Gastrocnemius medialis (tissue), 4 donors: ENCODE measurements around the gene ARID4A. TPM values are rescaled to one million over a fixed set of nuclear protein-coding genes. Genes with fewer than 3 reads are reported as not detected.

Experiments
- ATAC-seq, 2 donors: fragments of 150-250 bp; one replicate each; pipeline ENCODE4 v1.9.1; 2016
- DNase-seq, 2 donors: peaks; one replicate each; pipeline ENCODE4 v3.0.0-alpha.2; 2019
- H3K27ac ChIP-seq, 4 donors: fragments of 200-600 bp; sonication (generic); 1 replicate in 1 of 4; 2 replicates in 3 of 4; pipeline ENCODE4 v1.5.1; 2016 to 2018; ENCODE audit warnings: mild to moderate bottlenecking in 2 of 4, moderate library complexity in 1 of 4
- H3K27me3 ChIP-seq, 3 donors: fragments of 200-600 bp; sonication (generic) in 2 of 3; 1 replicate in 1 of 3; 2 replicates in 2 of 3; pipeline versions ENCODE4 v1.5.1 to v1.6.0; 2016 to 2019; ENCODE audit warnings: mild to moderate bottlenecking in 1 of 3, moderate library complexity in 1 of 3
- H3K36me3 ChIP-seq, 2 donors: fragments of 200-600 bp; sonication (generic) in 1 of 2; one replicate each; pipeline ENCODE4 v1.5.1; 2017 to 2018
- H3K4me1 ChIP-seq, 2 donors: fragments of 200-600 bp; sonication (generic) in 1 of 2; one replicate each; pipeline ENCODE4 v1.5.1; 2016 to 2017; ENCODE audit warnings: mild to moderate bottlenecking in 2 of 2
- H3K4me3 ChIP-seq, 4 donors: fragments of 200-600 bp; sonication (generic) in 3 of 4; 1 replicate in 1 of 4; 2 replicates in 3 of 4; pipeline ENCODE4 v1.5.1; 2016 to 2019; ENCODE audit warnings: mild to moderate bottlenecking in 2 of 4
- H3K9me3 ChIP-seq, 3 donors: fragments of 200-600 bp; sonication (generic) in 2 of 3; 1 replicate in 1 of 3; 2 replicates in 2 of 3; pipeline ENCODE4 v1.5.1; 2016 to 2019
- POLR2A ChIP-seq, 2 donors: fragments of 450-650 bp; IDR thresholded peaks; one replicate each; pipeline ENCODE4 v1.6.1; 2017; ENCODE audit warnings: antibody characterized with exemption in 2 of 2, mild to moderate bottlenecking in 2 of 2, moderate library complexity in 2 of 2
- in situ Hi-C, 4 donors: fragments of 200-750 bp; cut with MboI; loops; one replicate each; pipeline versions ENCODE4 v1.15.0 to v1.8.0; 2017; ENCODE audit warnings: low sequenced_read_pairs in 4 of 4
- intact Hi-C: fragments of 100-400 bp; cut with DNase I; formaldehyde crosslinking; loops from one replicate; pipeline ENCODE4 v1.15.1; 2023; ENCODE audit warnings: low total_unique reads
- total RNA-seq, 4 donors: library from RNA; depleted of rRNA; stranded (reverse); fragments of >200 nt; gene quantifications; one replicate each; pipeline versions ENCODE4 v1.1.0 to v1.2.3, GENCODE V29; 2016
- TF ChIP-seq, protein P1 (sequence below), 5 experiments: fragments of 450-650 bp in 3 of 5; fragments of 200-600 bp in 2 of 5; sonication (generic) in 2 of 5; IDR thresholded peaks in 4 of 5; conservative IDR thresholded peaks in 1 of 5; 1 replicate in 4 of 5; 2 replicates in 1 of 5; pipeline ENCODE4 v1.5.1; 2016 to 2019; ENCODE audit warnings: antibody characterized with exemption in 5 of 5, mild to moderate bottlenecking in 3 of 5, moderate library complexity in 3 of 5

Gene ARID4A
- total RNA-seq, 4 donors from 2014 or later, result 6.6 to 10.5 (median 7.1) TPM

DNA sequence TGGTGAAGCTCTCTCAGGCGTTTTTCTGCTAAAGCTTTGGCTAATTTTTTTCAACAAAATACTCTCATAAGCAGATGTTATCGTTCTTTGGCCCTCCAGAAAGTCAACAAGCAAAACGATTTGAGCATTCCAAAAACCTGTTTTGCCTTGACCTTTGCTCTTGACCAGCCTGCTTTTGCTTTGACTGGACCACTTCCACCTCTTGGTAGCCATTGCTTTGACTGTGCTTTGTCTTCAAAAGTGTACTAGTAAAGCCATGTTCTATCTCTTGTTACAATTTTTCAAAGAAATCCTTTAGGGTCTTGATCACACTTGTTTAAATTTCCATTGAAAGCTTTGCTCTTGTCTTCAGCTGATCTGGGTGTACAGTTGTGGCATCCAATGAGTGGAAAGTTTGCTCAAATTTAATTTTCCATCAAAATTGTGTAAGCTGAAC, 10.7 kb upstream of the ARID4A start:
- intact Hi-C loops, result no loop called here
- peaks cover 0 to 73% of the 10 kb centered on the region in 2 donors for H3K36me3 ChIP-seq
- no peaks in the 10 kb centered on the region for H3K27me3 ChIP-seq
- no peak for TF ChIP-seq POLR2A (IDR thresholded peaks at IDR 0.05)
- TF ChIP-seq, protein P1, sequence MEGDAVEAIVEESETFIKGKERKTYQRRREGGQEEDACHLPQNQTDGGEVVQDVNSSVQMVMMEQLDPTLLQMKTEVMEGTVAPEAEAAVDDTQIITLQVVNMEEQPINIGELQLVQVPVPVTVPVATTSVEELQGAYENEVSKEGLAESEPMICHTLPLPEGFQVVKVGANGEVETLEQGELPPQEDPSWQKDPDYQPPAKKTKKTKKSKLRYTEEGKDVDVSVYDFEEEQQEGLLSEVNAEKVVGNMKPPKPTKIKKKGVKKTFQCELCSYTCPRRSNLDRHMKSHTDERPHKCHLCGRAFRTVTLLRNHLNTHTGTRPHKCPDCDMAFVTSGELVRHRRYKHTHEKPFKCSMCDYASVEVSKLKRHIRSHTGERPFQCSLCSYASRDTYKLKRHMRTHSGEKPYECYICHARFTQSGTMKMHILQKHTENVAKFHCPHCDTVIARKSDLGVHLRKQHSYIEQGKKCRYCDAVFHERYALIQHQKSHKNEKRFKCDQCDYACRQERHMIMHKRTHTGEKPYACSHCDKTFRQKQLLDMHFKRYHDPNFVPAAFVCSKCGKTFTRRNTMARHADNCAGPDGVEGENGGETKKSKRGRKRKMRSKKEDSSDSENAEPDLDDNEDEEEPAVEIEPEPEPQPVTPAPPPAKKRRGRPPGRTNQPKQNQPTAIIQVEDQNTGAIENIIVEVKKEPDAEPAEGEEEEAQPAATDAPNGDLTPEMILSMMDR (IDR thresholded peaks at IDR 0.05 in 4 of 5, conservative IDR thresholded peaks at IDR 0.05 in 1 of 5), result no peak
- DNase-seq (no peak), ATAC-seq (no peak)
- no peaks in the 10 kb centered on the region for H3K9me3 ChIP-seq
- no peak overlapping the region for H3K4me3 ChIP-seq
- H3K4me1 ChIP-seq, result peaks cover 21 to 30% of the 10 kb centered on the region in 2 donors
- no peak overlapping the region for H3K27ac ChIP-seq
- in situ Hi-C loops, result no loop called here

DNA sequence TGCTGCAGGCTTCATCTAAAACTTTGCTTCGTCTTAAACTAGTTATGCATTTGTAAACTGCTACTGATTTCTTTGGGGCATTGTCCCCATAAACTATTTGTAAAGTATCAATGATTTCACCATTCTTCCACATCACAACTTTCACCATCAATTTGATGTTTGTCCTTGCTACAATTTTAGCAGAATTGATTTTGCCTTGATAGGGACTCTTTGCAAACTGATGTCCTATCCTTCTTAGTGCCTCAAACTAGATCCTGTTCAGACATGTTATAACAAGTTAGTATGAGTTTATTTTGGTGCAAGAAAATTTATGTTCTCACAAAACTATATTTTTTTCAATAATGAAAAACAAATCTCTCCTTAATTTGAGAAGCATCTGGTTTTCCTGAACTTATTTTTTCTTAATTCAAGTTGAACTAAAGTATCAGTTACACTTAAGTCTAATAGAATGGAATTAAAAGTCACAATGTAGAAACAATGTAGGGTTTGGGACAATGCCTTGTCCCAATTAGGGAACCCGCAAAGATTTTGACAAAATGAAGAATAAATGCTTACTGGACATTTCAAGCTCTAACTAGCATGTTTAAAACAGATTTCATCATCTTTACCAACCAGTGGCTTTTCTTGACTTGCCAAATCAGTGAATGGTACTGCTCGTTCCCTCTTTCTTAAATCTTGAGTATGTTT, 10.1 kb upstream of the ARID4A start:
- intact Hi-C loops (no loop called here), in situ Hi-C loops (no loop called here)
- no peak overlapping the region for H3K4me3 ChIP-seq
- H3K9me3 ChIP-seq, result no peaks in the 10 kb centered on the region
- ATAC-seq (no peak), DNase-seq (no peak)
- no peaks in the 10 kb centered on the region for H3K27me3 ChIP-seq
- peaks cover 19 to 27% of the 10 kb centered on the region in 2 donors for H3K4me1 ChIP-seq
- H3K36me3 ChIP-seq, result peaks cover 0 to 78% of the 10 kb centered on the region in 2 donors
- H3K27ac ChIP-seq, result no peak overlapping the region
- TF ChIP-seq, protein P1 (IDR thresholded peaks at IDR 0.05 in 4 of 5, conservative IDR thresholded peaks at IDR 0.05 in 1 of 5), result no peak

DNA sequence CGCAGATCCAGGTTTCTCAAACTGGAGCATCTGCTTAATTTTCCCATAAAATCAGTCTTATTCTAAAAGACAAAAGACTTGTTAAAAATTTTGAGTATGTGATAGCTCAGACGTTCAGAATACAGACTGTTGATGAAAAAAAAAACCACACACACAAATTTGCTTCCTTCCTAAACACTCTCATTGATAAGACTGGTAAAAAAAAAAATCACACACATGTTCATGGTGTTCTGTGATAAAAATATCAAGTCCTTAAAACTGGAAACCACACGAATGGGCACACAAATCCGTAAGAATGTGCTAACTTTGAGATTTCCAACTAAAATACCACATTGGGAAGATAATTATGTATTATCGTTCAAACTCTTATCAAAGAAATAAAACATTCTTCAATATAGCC, 6.7 kb upstream of the ARID4A start:
- ATAC-seq, result no peak
- in situ Hi-C loops (loop anchor here in 3 of 4 donors (10.0 kb wide), 1 partner anchor 47 kb away; the partner anchor contains the start of gene PSMA3 (in 3 of the 3)), intact Hi-C loops (no loop called here)
- Histone ChIP-seq H3K27me3 (no peaks in the 10 kb centered on the region), H3K27ac (no peak overlapping the region), H3K4me1 (peaks cover 34 to 38% of the 10 kb centered on the region in 2 donors), H3K9me3 (no peaks in the 10 kb centered on the region), H3K36me3 (peaks cover 0 to 72% of the 10 kb centered on the region in 2 donors), H3K4me3 (no peak overlapping the region)
- DNase-seq, result no peak
- no peak for TF ChIP-seq POLR2A (IDR thresholded peaks at IDR 0.05)
- TF ChIP-seq, protein P1 (IDR thresholded peaks at IDR 0.05 in 4 of 5, conservative IDR thresholded peaks at IDR 0.05 in 1 of 5), result no peak

GRCh38 chr14:58292187-58292586, 6.2 kb upstream of the ARID4A start:
- in situ Hi-C loops, result loop anchor here in 3 of 4 donors (10.0 kb wide), 1 partner anchor 47 kb away; the partner anchor contains the start of gene PSMA3 (in 3 of the 3)
- peaks cover 36 to 42% of the 10 kb centered on the region in 2 donors for H3K4me1 ChIP-seq

More at GRCh38 chr14:58292187-58292586, 6.2 kb upstream of the ARID4A start:
- H3K27me3 ChIP-seq, result no peaks in the 10 kb centered on the region
- no peak overlapping the region for H3K4me3 ChIP-seq
- intact Hi-C loops, result no loop called here
- peaks cover 0 to 69% of the 10 kb centered on the region in 2 donors for H3K36me3 ChIP-seq
- H3K9me3 ChIP-seq, result no peaks in the 10 kb centered on the region
- TF ChIP-seq, protein P1 (IDR thresholded peaks at IDR 0.05 in 4 of 5, conservative IDR thresholded peaks at IDR 0.05 in 1 of 5), result no peak
- TF ChIP-seq POLR2A (IDR thresholded peaks at IDR 0.05), result no peak
- DNase-seq (no peak), ATAC-seq (no peak)
- no peak overlapping the region for H3K27ac ChIP-seq
